Rectal smooth muscle tissue (tissue), 1 donor: Measurements from ENCODE around the gene CBFA2T2.
"Not testable (repeated sequence)": the region's sequence is repeated elsewhere in the genome, so short reads cannot be mapped to it uniquely, and the experiment has no call there.

Experiments
- H3K27ac ChIP-seq: one replicate; pipeline ENCODE4 v1.7.0; 2013; ENCODE audit warnings: low read depth, low read length, inconsistent platforms
- H3K27me3 ChIP-seq: one replicate; pipeline ENCODE4 v1.7.0; 2013; ENCODE audit warnings: low read length; ENCODE audit not compliant: control insufficient read depth, insufficient read depth
- H3K36me3 ChIP-seq: one replicate; pipeline ENCODE4 v1.7.0; 2013; ENCODE audit warnings: low read length; ENCODE audit not compliant: control insufficient read depth, insufficient read depth
- H3K4me1 ChIP-seq: one replicate; pipeline ENCODE4 v1.7.0; 2013; ENCODE audit warnings: low read length; ENCODE audit not compliant: control insufficient read depth, insufficient read depth
- H3K4me3 ChIP-seq: one replicate; pipeline ENCODE4 v1.7.0; 2013; ENCODE audit warnings: low read length
- H3K9ac ChIP-seq: one replicate; pipeline ENCODE4 v1.7.0; 2013; ENCODE audit warnings: low read length

CBFA2T2 gene

GRCh38 chr20:33459599-33459998, 30.3 kb upstream of the CBFA2T2 start:
- no peak overlapping the region for H3K4me3 ChIP-seq
- H3K9ac ChIP-seq: no peak overlapping the region
- H3K27me3 ChIP-seq: no peaks in the 10 kb centered on the region

GRCh38 chr20:33460711-33461110, 29.2 kb upstream of the CBFA2T2 start:
- Histone ChIP-seq H3K9ac (no peak overlapping the region), H3K4me1 (no peaks in the 10 kb centered on the region), H3K4me3 (no peak overlapping the region), H3K27me3 (no peaks in the 10 kb centered on the region), H3K36me3 (no peaks in the 10 kb centered on the region), H3K27ac (no peak overlapping the region)

More at GRCh38 chr20:33459599-33459998, 30.3 kb upstream of the CBFA2T2 start:
- no peaks in the 10 kb centered on the region for H3K4me1 ChIP-seq
- H3K27ac ChIP-seq: no peak overlapping the region
- no peaks in the 10 kb centered on the region for H3K36me3 ChIP-seq

GRCh38 chr20:33463332-33464101, 26.4 kb upstream of the CBFA2T2 start:
- H3K36me3 ChIP-seq: no peaks in the 10 kb centered on the region
- no peak overlapping the region for H3K9ac ChIP-seq
- H3K27me3 ChIP-seq: no peaks in the 10 kb centered on the region
- no peaks in the 10 kb centered on the region for H3K4me1 ChIP-seq
- no peak overlapping the region for H3K4me3 ChIP-seq
- H3K27ac ChIP-seq: no peak overlapping the region

- H3K27ac ChIP-seq: peak overlapping the region; percentile 30
- not testable (repeated sequence) for H3K4me3 ChIP-seq, H3K9ac ChIP-seq, H3K27me3 ChIP-seq, H3K36me3 ChIP-seq, H3K4me1 ChIP-seq
Measured at GRCh38 chr20:33464759-33465158, 25.1 kb upstream of the CBFA2T2 start.

GRCh38 chr20:33465481-33466302, 24.2 kb upstream of the CBFA2T2 start:
- no peaks in the 10 kb centered on the region for H3K4me1 ChIP-seq
- H3K36me3 ChIP-seq: no peaks in the 10 kb centered on the region
- H3K9ac ChIP-seq: no peak overlapping the region
- H3K27ac ChIP-seq: no peak overlapping the region
- H3K4me3 ChIP-seq: no peak overlapping the region
- no peaks in the 10 kb centered on the region for H3K27me3 ChIP-seq

- H3K4me3 ChIP-seq: no peak overlapping the region
- H3K4me1 ChIP-seq: no peaks in the 10 kb centered on the region
- H3K36me3 ChIP-seq: no peaks in the 10 kb centered on the region
- no peak overlapping the region for H3K27ac ChIP-seq
- H3K27me3 ChIP-seq: no peaks in the 10 kb centered on the region
- no peak overlapping the region for H3K9ac ChIP-seq
Measured at GRCh38 chr20:33466303-33466646, 23.6 kb upstream of the CBFA2T2 start.

- H3K36me3 ChIP-seq: no peaks in the 10 kb centered on the region
- H3K27ac ChIP-seq: no peak overlapping the region
- H3K4me3 ChIP-seq: no peak overlapping the region
Measured at GRCh38 chr20:33470457-33470856, 19.4 kb upstream of the CBFA2T2 start.

GRCh38 chr20:33470866-33471265, 19.0 kb upstream of the CBFA2T2 start:
- no peak overlapping the region for H3K27ac ChIP-seq
- H3K4me1 ChIP-seq: no peaks in the 10 kb centered on the region
- no peaks in the 10 kb centered on the region for H3K27me3 ChIP-seq
- H3K9ac ChIP-seq: no peak overlapping the region
- H3K4me3 ChIP-seq: no peak overlapping the region
- no peaks in the 10 kb centered on the region for H3K36me3 ChIP-seq

More at GRCh38 chr20:33470457-33470856, 19.4 kb upstream of the CBFA2T2 start:
- no peaks in the 10 kb centered on the region for H3K4me1 ChIP-seq
- no peak overlapping the region for H3K9ac ChIP-seq
- H3K27me3 ChIP-seq: no peaks in the 10 kb centered on the region

- no peak overlapping the region for H3K27ac ChIP-seq
- H3K36me3 ChIP-seq: no peaks in the 10 kb centered on the region
- no peaks in the 10 kb centered on the region for H3K4me1 ChIP-seq
- no peak overlapping the region for H3K9ac ChIP-seq
- no peak overlapping the region for H3K4me3 ChIP-seq
- no peaks in the 10 kb centered on the region for H3K27me3 ChIP-seq
Measured at GRCh38 chr20:33472868-33473435, 16.9 kb upstream of the CBFA2T2 start.

- Histone ChIP-seq H3K36me3 (no peaks in the 10 kb centered on the region), H3K4me3 (no peak overlapping the region), H3K27ac (no peak overlapping the region), H3K4me1 (no peaks in the 10 kb centered on the region), H3K9ac (no peak overlapping the region), H3K27me3 (no peaks in the 10 kb centered on the region)
Measured at GRCh38 chr20:33474097-33474873, 15.6 kb upstream of the CBFA2T2 start.

- Histone ChIP-seq H3K36me3 (no peaks in the 10 kb centered on the region), H3K4me1 (no peaks in the 10 kb centered on the region), H3K27me3 (no peaks in the 10 kb centered on the region), H3K27ac (no peak overlapping the region), H3K9ac (no peak overlapping the region), H3K4me3 (no peak overlapping the region)
Measured at GRCh38 chr20:33474963-33475362, 14.9 kb upstream of the CBFA2T2 start.
